AG09319 (cell line): ENCODE measurements around the gene EXOC3L4.

Source experiments
- DNase-seq: peaks from one replicate; pipeline ENCODE4 v3.0.0-alpha.2; 2010; ENCODE audit warnings: low read depth; ENCODE audit errors: extremely low read depth
- CTCF ChIP-seq: IDR thresholded peaks from 2 replicates; pipeline ENCODE4 v1.5.1; 2011; ENCODE audit warnings: low read depth, mild to moderate bottlenecking, inconsistent platforms, low read length, moderate library complexity

EXOC3L4 gene

GRCh38 chr14:103140316-103141109 lies 46.0 kb downstream of the EXOC3L4 start:
- no peak for DNase-seq
- no peak for TF ChIP-seq CTCF

GRCh38 chr14:103141117-103141796 lies 46.7 kb downstream of the EXOC3L4 start:
- peak; percentile 74 for TF ChIP-seq CTCF
- no peak for DNase-seq

- no peak for TF ChIP-seq CTCF
- DNase-seq: no peak
Observed at GRCh38 chr14:103142026-103142425, 47.5 kb downstream of the EXOC3L4 start.

GRCh38 chr14:103142721-103143302 lies 48.3 kb downstream of the EXOC3L4 start:
- no peak for DNase-seq
- TF ChIP-seq CTCF: no peak

- TF ChIP-seq CTCF: no peak
- DNase-seq: no peak
Observed at GRCh38 chr14:103143506-103143905, 49.0 kb downstream of the EXOC3L4 start.

- DNase-seq: peak; percentile 67
- TF ChIP-seq CTCF: no peak
Observed at GRCh38 chr14:103144085-103144484, 49.6 kb downstream of the EXOC3L4 start.

- no peak for DNase-seq
- TF ChIP-seq CTCF: no peak
Observed at GRCh38 chr14:103146141-103146709, 51.7 kb downstream of the EXOC3L4 start.
